GM15510 (cell line): ENCODE measurements around the gene ADARB2.

Source experiments
- POLR2A ChIP-seq: IDR thresholded peaks from 3 replicates; pipeline ENCODE4 v1.6.1; 2011; ENCODE audit warnings: borderline replicate concordance; ENCODE audit not compliant: insufficient read length; ENCODE audit errors: extremely low read depth

The ADARB2 gene

GRCh38 chr10:1185911-1186682 is 551.2 kb downstream of the ADARB2 start:
- no peak for TF ChIP-seq POLR2A

- TF ChIP-seq POLR2A = no peak
Observed at GRCh38 chr10:1184541-1185430, 552.5 kb downstream of the ADARB2 start.

DNA sequence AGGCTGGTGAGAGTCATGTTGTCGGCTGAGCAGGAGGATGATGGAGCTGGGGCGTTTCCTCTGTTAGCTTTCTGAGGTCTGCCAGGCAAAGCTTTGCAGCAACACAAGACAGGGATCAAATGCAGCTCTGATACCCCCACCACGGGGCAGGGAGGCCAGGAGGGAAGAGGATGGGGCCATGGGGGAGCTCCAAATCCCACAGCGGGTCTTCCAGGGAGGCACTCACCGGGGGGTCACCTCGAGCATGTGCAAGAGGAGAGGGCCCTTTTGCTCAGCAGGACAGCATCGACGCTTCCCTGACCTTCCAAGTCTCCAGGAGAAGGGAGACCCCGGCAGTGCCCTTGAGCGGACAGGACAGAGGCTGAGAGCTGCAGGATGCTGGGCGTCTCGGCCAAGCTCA is 553.6 kb downstream of the ADARB2 start:
- TF ChIP-seq POLR2A = no peak

DNA sequence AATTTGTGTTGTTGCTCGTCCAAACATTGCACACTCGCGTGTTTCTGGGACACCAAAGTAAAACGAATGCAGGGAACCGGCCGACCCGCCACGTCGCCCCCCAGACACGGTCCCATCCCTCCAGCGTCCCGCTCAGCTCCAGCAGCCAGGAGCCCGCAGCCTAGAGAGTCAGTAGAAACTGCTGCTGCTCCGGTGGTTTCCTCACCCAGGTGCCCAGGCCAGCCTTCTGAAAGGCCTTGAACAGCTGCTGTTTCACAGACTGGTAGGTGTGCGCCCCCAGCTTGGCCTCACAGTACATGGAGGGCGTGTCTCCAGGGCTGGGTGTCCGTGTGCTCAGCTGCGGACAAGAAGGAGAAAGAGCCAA is 554.3 kb downstream of the ADARB2 start:
- TF ChIP-seq POLR2A = no peak

- TF ChIP-seq POLR2A = no peak
Observed at GRCh38 chr10:1182280-1183032, 554.9 kb downstream of the ADARB2 start.

- no peak for TF ChIP-seq POLR2A
Observed at GRCh38 chr10:1180836-1181235, 556.5 kb downstream of the ADARB2 start.

DNA sequence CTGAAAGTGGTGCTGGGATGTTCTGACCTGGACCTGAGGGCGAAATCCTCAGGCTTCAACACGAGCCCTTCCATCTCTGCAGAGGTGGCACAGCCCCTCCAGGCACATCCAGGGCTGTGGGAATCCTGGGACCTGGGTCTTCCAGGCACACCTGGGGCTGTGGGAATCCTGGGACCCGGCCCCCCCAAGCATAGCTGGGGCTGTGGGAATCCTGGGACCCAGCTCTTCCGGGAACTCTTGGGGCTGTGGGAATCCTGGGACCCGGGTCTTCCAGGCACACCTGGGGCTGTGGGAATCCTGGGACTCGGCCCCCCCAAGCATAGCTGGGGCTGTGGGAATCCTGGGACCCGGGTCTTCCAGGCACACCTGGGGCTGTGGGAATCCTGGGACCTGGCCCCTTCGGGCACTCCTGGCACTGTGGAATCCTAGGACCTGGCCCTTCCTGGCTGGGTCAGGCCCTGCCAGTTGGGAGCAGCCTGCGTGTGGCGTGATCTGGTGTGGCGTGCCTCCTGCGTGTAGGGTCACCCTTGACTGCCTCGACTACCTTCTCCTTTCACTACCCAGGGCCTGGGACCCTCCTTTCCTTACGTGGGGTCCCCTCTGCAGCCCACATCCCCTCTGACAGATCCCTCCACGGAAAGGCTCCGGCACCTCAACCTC is 557.1 kb downstream of the ADARB2 start:
- no peak for TF ChIP-seq POLR2A

GRCh38 chr10:1179346-1180070 is 557.8 kb downstream of the ADARB2 start:
- TF ChIP-seq POLR2A = no peak

DNA sequence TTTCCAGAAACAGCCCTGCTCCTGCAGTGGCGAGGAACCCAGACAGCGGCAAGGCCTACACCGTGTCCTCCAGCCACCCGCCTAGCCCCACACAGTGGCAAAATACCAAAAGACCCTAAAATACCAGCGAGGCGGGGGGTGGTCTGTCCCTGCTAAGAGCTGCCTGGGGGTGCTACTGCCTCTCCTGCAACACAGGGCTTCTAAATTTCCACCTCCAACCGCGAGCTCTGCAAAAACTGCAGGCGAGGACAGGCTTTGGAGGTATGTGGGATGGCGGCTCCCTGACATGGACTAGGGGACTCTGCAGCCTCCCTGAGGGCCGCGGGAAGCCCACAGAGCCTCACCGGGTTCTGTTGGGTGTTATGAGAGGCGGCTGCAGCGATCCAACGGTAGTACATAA is 558.8 kb downstream of the ADARB2 start:
- no peak for TF ChIP-seq POLR2A

GRCh38 chr10:1177936-1178335 is 559.4 kb downstream of the ADARB2 start:
- no peak for TF ChIP-seq POLR2A

DNA sequence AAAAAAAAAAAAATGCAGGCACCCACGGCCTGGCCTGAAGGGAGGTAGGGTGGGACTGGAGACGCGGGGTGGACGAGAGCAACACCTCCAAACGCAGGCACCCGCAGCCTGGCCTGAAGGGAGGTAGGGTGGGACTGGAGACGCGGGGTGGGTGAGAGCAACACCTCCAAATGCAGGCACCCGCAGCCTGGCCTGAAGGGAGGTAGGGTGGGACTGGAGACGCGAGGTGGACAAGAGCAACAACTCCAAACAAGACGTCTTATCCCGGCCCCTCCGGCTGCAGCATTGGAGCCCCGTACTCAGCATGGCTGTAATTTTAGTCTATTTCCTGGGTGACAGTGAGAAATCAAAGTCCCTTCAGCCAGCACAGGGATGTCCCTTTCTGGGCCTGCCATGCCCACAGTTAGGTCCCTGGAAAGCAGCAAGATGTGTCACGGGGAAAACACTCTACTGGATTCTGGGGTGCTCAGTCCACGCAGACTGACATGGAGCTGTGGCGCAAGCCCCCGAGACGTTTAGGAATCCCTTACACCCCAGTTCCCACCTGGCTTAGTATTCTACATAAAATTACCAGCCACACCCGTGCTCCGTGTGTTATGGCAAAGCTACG is 561.3 kb downstream of the ADARB2 start:
- no peak for TF ChIP-seq POLR2A

DNA sequence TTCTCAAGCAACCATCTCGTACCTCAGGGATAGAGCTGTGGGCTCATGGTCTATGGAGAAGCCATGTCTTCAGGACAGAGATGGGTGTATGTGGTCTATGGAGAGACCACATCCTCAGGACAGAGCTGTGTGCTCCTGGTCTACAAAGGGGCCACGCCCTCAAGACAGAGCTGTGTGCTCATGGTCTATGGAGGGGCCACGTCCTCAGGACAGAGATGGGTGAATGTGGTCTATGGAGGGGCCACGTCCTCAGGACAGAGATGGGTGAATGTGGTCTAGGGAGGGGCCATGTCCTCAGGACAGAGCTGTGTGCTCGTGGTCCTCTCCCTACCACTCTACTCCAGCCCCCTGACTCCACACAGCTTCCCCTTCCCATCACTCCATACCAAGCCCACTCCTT is 563.3 kb downstream of the ADARB2 start:
- no peak for TF ChIP-seq POLR2A

DNA sequence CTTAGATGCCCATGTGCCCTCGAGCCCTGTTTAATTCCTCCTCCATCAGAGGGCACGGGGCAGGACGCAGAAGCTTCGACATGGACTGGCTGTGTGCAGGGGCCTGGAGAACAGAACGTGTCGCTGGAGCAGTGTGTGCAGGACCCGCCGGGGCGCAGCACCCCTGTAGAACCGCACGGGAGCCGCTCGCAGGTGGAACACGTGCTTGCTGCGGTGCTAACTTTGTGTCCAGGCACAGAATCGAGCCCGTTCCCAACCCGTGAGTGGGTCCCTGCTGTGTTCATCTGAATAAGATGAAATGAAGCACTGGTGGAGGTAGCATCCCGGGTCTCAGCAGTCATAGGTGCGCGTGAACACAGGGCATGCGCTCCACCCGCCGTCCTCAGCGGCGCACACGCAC is 564.2 kb downstream of the ADARB2 start:
- TF ChIP-seq POLR2A = no peak

- no peak for TF ChIP-seq POLR2A
Observed at GRCh38 chr10:1172256-1172984, 564.9 kb downstream of the ADARB2 start.

GRCh38 chr10:1171586-1171985 is 565.7 kb downstream of the ADARB2 start:
- TF ChIP-seq POLR2A = no peak
